ENCODE results near the gene FOXD1.
"Not testable (repeated sequence)": the region's sequence is repeated elsewhere in the genome, so short reads cannot be mapped to it uniquely, and the experiment has no call there.

Gene FOXD1

GRCh38 chr5:73448463-73449136, at the start of gene FOXD1:
Gene FOXD1 (minus strand): TSS chr5:73448777. CDS start chr5:73448362, 415 bp downstream.
- peak; percentile 81 for DNase-seq (ENCODE audit: low spot score)

GRCh38 chr5:73497497-73498056, 49.0 kb upstream of the FOXD1 start:
- no peak for DNase-seq (ENCODE audit: low spot score)

- peak; percentile 47 for DNase-seq (ENCODE audit: low spot score)
Measured at GRCh38 chr5:73496984-73497457, 48.4 kb upstream of the FOXD1 start.

GRCh38 chr5:73495772-73496335, 47.3 kb upstream of the FOXD1 start:
- DNase-seq (ENCODE audit: low spot score), result no peak

GRCh38 chr5:73494721-73495120, 46.1 kb upstream of the FOXD1 start:
- no peak for DNase-seq (ENCODE audit: low spot score)

- DNase-seq (ENCODE audit: low spot score), result no peak
Measured at GRCh38 chr5:73493421-73493820, 44.8 kb upstream of the FOXD1 start.

GRCh38 chr5:73491155-73491554, 42.6 kb upstream of the FOXD1 start:
- no peak for DNase-seq (ENCODE audit: low spot score)

GRCh38 chr5:73490088-73490487, 41.5 kb upstream of the FOXD1 start:
- no peak for DNase-seq (ENCODE audit: low spot score)

- no peak for DNase-seq (ENCODE audit: low spot score)
Measured at GRCh38 chr5:73488806-73489205, 40.2 kb upstream of the FOXD1 start.

GRCh38 chr5:73487815-73488214, 39.2 kb upstream of the FOXD1 start:
- DNase-seq (ENCODE audit: low spot score), result no peak

GRCh38 chr5:73487257-73487656, 38.7 kb upstream of the FOXD1 start:
- DNase-seq (ENCODE audit: low spot score), result not testable (repeated sequence)

- no peak for DNase-seq (ENCODE audit: low spot score)
Measured at GRCh38 chr5:73486119-73486899, 37.7 kb upstream of the FOXD1 start.

GRCh38 chr5:73485715-73486114, 37.1 kb upstream of the FOXD1 start:
- DNase-seq (ENCODE audit: low spot score), result no peak

GRCh38 chr5:73484511-73484910, 35.9 kb upstream of the FOXD1 start:
- DNase-seq (ENCODE audit: low spot score), result no peak

- DNase-seq (ENCODE audit: low spot score), result no peak
Measured at GRCh38 chr5:73483676-73484075, 35.1 kb upstream of the FOXD1 start.

GRCh38 chr5:73482383-73483136, 34.0 kb upstream of the FOXD1 start:
- no peak for DNase-seq (ENCODE audit: low spot score)

GRCh38 chr5:73480500-73480899, 31.9 kb upstream of the FOXD1 start:
- DNase-seq (ENCODE audit: low spot score), result no peak

- DNase-seq (ENCODE audit: low spot score), result no peak
Measured at GRCh38 chr5:73472116-73472515, 23.5 kb upstream of the FOXD1 start.

GRCh38 chr5:73471654-73472053, 23.1 kb upstream of the FOXD1 start:
- no peak for DNase-seq (ENCODE audit: low spot score)

- no peak for DNase-seq (ENCODE audit: low spot score)
Measured at GRCh38 chr5:73469878-73470277, 21.3 kb upstream of the FOXD1 start.

GRCh38 chr5:73468638-73469037, 20.1 kb upstream of the FOXD1 start:
- DNase-seq (ENCODE audit: low spot score), result not testable (repeated sequence)
